GM12891 (cell line): ENCODE results near the gene OR5C1.

ENCODE experiments used
- POLR2A ChIP-seq: IDR thresholded peaks from 2 replicates; pipeline ENCODE4 v1.6.1; 2011; ENCODE audit warnings: low read depth, low read length, control low read depth
- POLR2AphosphoS5 ChIP-seq: IDR thresholded peaks from 2 replicates; pipeline ENCODE4 v1.6.1; 2011; ENCODE audit warnings: low read depth, low read length, control low read depth
- POU2F2 ChIP-seq: IDR thresholded peaks from 2 replicates; pipeline ENCODE4 v1.6.1; 2011; ENCODE audit warnings: low read depth, mild to moderate bottlenecking, control low read depth, low read length, moderate library complexity
- TAF1 ChIP-seq: IDR thresholded peaks from 2 replicates; pipeline ENCODE4 v1.6.1; 2011; ENCODE audit warnings: low read depth, low read length, control low read depth

DNA sequence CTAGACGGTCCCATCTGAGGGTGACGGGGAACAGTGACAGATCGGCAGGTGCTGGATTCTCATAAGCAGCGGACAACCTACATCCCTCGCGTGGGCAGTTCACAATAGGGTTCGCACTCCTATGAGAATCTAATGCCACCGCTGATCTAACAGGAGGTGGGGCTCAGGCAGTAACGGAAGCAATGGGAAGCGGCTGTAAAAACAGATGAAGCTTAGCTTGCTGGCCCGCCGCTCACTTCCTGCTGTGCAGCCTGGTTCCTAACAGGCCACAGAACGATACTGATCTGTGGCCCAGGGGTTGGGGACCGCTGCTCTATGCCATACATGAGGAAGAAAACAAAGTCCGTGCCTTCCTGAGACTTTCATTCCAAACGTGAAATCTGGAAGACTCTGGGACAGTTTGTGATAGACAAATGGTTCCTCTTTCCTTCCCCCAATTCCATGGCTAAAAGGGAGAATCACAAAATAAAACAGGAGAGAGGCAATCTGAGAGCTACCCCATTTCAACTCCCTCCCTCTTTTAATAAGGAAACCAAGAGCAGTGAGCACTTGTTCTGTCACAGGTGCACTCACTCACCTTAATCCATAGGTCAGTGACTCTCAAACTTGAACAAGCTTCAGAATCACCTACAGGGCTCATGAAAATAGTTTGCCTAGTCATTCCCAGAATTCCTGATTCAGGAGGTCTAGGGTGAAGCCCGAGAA lies 27.6 kb downstream of the OR5C1 start:
- TF ChIP-seq POLR2A (no peak), TAF1 (no peak), POLR2AphosphoS5 (no peak), POU2F2 (no peak)
